Omental fat pad (tissue), 4 donors: ENCODE results near the gene SLC22A1. TPM values are rescaled to one million over a fixed set of nuclear protein-coding genes. Genes with fewer than 3 reads are reported as not detected.
"Not testable (repeated sequence)": the region's sequence is repeated elsewhere in the genome, so short reads cannot be mapped to it uniquely, and the experiment has no call there.

Experiments used
- ATAC-seq: fragments of 150-250 bp; one replicate; pipeline ENCODE4 v1.9.1; 2016; ENCODE audit warnings: mild to moderate bottlenecking, moderate library complexity; ENCODE audit not compliant: low FRiP score
- DNase-seq: peaks from one replicate; pipeline ENCODE4 v3.0.0-alpha.2; 2019; ENCODE audit warnings: low spot score
- total RNA-seq, 4 donors: library from RNA; depleted of rRNA; stranded (reverse); fragments of >200 nt; gene quantifications; one replicate each; pipeline ENCODE4 v1.1.0, GENCODE V29; 2016
- TF ChIP-seq, protein P1 (sequence below), 3 donors: fragments of 450-650 bp; IDR thresholded peaks; one replicate each; pipeline ENCODE4 v1.5.1; 2016 to 2017; ENCODE audit warnings: antibody characterized with exemption in 3 of 3, mild to moderate bottlenecking in 3 of 3, moderate library complexity in 2 of 3

The SLC22A1 gene
- total RNA-seq, 4 donors from 2014 or later: 0.65 to 2.5 (median 1.0) TPM

DNA sequence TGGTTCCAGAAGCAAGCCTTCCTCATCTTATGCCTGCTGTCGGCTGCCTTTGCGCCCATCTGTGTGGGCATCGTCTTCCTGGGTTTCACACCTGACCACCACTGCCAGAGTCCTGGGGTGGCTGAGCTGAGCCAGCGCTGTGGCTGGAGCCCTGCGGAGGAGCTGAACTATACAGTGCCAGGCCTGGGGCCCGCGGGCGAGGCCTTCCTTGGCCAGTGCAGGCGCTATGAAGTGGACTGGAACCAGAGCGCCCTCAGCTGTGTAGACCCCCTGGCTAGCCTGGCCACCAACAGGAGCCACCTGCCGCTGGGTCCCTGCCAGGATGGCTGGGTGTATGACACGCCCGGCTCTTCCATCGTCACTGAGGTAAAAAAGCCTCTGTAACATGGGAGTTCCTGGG lies 366 bp downstream of the SLC22A1 start:
- TF ChIP-seq, protein P1, sequence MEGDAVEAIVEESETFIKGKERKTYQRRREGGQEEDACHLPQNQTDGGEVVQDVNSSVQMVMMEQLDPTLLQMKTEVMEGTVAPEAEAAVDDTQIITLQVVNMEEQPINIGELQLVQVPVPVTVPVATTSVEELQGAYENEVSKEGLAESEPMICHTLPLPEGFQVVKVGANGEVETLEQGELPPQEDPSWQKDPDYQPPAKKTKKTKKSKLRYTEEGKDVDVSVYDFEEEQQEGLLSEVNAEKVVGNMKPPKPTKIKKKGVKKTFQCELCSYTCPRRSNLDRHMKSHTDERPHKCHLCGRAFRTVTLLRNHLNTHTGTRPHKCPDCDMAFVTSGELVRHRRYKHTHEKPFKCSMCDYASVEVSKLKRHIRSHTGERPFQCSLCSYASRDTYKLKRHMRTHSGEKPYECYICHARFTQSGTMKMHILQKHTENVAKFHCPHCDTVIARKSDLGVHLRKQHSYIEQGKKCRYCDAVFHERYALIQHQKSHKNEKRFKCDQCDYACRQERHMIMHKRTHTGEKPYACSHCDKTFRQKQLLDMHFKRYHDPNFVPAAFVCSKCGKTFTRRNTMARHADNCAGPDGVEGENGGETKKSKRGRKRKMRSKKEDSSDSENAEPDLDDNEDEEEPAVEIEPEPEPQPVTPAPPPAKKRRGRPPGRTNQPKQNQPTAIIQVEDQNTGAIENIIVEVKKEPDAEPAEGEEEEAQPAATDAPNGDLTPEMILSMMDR (IDR thresholded peaks at IDR 0.05): no peak
- no peak for DNase-seq
- ATAC-seq: no peak

DNA sequence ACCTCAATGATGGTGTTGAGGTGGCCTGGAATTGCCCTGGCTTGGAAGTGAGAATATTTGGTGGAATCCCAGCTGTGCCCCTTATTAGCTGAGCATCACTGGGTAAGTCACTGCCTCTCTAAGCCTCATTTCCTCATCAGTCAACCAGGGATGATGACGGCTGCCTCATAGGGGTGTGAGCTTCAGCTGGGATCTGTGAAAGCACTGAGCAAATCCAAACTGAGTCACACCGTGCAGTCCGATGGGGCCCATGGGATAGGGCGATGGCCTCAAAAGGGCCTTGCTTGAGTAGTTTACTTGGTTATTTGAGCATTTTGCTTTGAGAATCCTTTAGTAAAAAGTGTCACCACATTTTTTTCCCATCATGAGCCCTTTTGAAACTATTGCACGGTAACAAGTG lies 1.1 kb downstream of the SLC22A1 start:
- ATAC-seq (no peak), DNase-seq (no peak)
- TF ChIP-seq, protein P1 (IDR thresholded peaks at IDR 0.05): no peak

DNA sequence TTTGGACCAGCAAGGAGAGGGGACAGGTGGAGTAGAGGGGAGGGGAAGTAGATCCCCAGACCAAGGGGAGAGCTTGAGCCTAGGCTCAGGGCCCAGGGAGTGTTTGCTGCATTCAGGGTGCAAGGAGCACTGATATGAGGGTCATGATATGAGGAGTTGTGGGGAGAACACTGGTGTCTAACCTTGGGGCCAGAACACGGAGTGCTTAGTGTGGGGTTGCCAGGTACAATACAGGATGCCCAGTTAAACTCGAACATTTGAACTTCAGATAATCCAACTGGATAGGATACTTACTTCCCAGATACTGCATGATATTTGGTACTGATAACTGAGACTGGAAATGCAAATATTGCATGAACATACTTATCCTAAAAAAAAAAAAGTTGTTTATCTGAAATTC lies 2.4 kb downstream of the SLC22A1 start:
- ATAC-seq (no peak), DNase-seq (no peak)
- TF ChIP-seq, protein P1 (IDR thresholded peaks at IDR 0.05): no peak

DNA sequence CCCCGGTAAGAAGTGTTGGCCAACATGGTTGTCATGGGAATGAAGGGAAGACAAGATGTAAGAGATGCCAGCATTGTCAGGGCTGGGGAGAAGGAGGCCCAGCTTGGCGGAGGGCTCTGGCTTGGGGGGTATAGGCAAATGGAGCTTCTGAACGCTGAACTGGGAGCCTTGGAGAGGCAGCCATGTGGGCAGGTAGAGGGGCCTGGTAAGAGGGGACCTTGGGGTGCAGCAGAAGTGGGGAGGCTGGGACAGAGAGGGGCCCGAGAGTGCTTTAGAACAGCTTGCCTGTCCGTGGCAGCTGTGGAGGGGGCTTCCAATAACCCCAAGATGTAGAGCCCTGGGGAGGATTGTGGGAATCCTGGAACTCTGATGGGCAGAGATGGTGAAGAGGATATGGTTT lies 3.0 kb downstream of the SLC22A1 start:
- TF ChIP-seq, protein P1 (IDR thresholded peaks at IDR 0.05): no peak
- no peak for DNase-seq
- ATAC-seq: no peak

DNA sequence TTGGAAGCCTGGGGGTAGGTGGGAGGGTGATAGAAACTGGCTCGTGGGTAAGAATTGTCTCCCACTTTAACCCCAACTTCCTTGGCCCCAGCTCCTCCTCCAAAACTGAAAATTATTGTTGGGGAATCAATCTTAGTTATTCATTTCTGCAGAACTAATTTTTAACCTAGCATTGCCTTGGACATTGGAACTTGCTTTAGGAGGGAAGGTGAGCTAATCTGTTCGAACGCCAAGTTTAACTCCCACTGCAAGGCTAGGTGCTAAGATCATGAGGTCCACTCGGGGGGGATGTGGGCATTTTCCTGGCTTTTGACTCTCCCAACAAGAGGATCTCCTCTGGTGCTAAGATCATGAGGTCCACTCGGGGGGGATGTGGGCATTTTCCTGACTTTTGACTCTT lies 3.5 kb downstream of the SLC22A1 start:
- not testable (repeated sequence) for ATAC-seq, DNase-seq

DNA sequence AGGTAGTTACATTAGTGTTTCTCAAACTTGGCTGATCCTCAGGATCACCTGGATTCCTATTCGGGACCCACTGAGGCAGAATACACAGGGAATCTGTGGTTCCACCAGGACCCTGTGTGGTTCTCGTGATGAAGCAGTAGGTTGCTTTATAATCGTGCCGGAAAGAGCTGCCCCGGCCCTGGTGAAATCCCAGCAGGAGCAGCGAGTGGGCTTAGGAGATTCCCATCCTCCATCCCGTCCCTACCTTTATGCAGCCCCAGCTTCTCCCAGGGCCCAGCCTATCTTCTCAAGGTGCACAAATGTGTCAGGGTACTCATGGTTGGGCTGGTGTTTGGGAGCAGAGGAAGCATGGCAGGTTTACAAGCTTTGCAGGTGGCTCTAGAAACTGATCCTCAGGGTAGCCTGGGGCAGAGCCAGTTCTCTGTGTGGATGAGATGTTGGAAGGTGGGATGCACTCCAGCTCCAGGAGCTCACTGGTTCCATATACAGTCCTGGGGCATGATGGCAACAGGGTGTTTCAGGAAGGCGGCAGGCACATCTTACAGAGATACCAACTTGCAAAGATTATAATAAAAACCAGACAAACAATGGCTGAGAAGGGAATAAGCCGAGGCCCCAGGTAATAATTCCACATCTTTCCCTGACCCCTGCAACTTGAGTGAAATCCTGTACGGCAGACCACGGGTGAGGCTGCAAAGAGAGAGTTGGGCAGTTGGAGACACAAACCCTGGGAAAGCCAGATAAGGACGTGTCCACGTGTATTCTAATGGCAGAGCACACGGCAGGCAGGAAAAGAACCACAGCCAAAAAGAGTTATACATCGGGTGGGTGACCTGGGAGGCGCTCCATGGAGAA lies 5.9 kb downstream of the SLC22A1 start:
- DNase-seq: no peak
- TF ChIP-seq, protein P1 (IDR thresholded peaks at IDR 0.05): no peak
- ATAC-seq: no peak

DNA sequence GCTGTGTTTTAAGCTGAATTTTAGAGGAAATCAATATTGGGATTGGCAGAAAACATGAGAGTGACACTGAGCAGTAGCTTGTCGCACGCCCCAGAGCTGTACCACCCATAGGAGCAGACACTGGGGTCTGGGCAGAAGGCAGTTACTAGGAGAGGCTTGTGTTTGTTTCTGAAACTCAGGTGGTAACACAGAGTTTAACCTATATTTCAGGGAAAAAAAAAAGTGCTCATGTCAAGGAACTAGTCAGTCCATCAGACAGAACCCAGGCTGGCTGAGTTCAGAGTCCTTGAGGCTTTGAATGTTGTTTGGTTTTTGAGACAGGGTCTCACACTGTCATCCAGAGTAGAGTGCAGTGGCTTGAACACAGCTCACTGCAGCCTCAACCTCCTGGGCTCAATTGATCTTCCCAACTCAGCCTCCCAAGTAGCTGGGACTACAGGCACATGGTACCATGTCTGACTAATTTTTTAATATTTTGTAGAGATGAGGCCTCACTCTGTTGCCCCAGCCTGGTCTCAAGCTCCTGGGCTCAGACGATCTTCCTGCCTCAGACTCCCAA lies 6.6 kb downstream of the SLC22A1 start:
- TF ChIP-seq, protein P1 (IDR thresholded peaks at IDR 0.05): no peak
- no peak for ATAC-seq
- DNase-seq: no peak
